Smooth muscle cell (in vitro differentiated cells): Measurements from ENCODE around the gene COL12A1. TPM values are rescaled to one million over a fixed set of nuclear protein-coding genes. Genes with fewer than 3 reads are reported as not detected.
"Not testable (repeated sequence)": the region's sequence is repeated elsewhere in the genome, so short reads cannot be mapped to it uniquely, and the experiment has no call there.

Experiments
- DNase-seq: peaks from one replicate; lab custom pipeline; 2025; ENCODE audit not compliant: unreplicated experiment; lab: John Stamatoyannopoulos, UW
- H2AFZ ChIP-seq: fragments of 200-600 bp; sonication (generic); 2 replicates; pipeline ENCODE4 v1.6.0; 2016; ENCODE audit warnings: antibody characterized with exemption, low read depth, mild to moderate bottlenecking
- H3F3A ChIP-seq: fragments of 200-600 bp; sonication (generic); 2 replicates; pipeline ENCODE4 v1.6.0; 2017; ENCODE audit warnings: antibody characterized with exemption, low read depth
- H3K27ac ChIP-seq: fragments of 200-600 bp; sonication (generic); 2 replicates; pipeline ENCODE4 v1.5.1; 2016; ENCODE audit warnings: low read depth, mild to moderate bottlenecking
- H3K27me3 ChIP-seq: fragments of 200-600 bp; sonication (generic); 2 replicates; pipeline ENCODE4 v1.6.1; 2016; ENCODE audit warnings: low read depth, mild to moderate bottlenecking
- H3K36me3 ChIP-seq: fragments of 200-600 bp; sonication (generic); 2 replicates; pipeline ENCODE4 v1.5.1; 2016; ENCODE audit warnings: low read depth
- H3K4me1 ChIP-seq: fragments of 200-600 bp; sonication (generic); 2 replicates; pipeline ENCODE4 v1.5.1; 2016; ENCODE audit warnings: low read depth
- H3K4me2 ChIP-seq: fragments of 200-600 bp; sonication (generic); 2 replicates; pipeline ENCODE4 v1.6.0; 2016; ENCODE audit warnings: mild to moderate bottlenecking
- H3K4me3 ChIP-seq: fragments of 200-600 bp; sonication (generic); 2 replicates; pipeline ENCODE4 v1.5.1; 2016; ENCODE audit warnings: mild to moderate bottlenecking
- H3K79me2 ChIP-seq: fragments of 200-600 bp; sonication (generic); 2 replicates; pipeline ENCODE4 v1.6.0; 2016; ENCODE audit warnings: low read depth, mild to moderate bottlenecking
- H3K9ac ChIP-seq: fragments of 200-600 bp; sonication (generic); 2 replicates; pipeline ENCODE4 v1.6.0; 2016; ENCODE audit warnings: low read depth
- H3K9me3 ChIP-seq: fragments of 200-600 bp; sonication (generic); replicated peaks from 2 replicates; pipeline ENCODE4 v1.5.1; 2016; ENCODE audit warnings: low read depth
- H4K20me1 ChIP-seq: fragments of 200-600 bp; sonication (generic); 2 replicates; pipeline ENCODE4 v1.6.0; 2016; ENCODE audit warnings: low read depth
- CTCF ChIP-seq: fragments of 200-600 bp; sonication (generic); IDR thresholded peaks from 2 replicates; pipeline ENCODE4 v1.5.1; 2017; ENCODE audit warnings: borderline replicate concordance, mild to moderate bottlenecking, antibody characterized with exemption; ENCODE audit not compliant: insufficient read depth, poor library complexity, severe bottlenecking
- WGBS: methylation state at CpG from one replicate; pipeline ENCODE4 v1.1.7; 2016; ENCODE audit warnings: low lambda C conversion rate; 5-methylcytosine and 5-hydroxymethylcytosine counted together
- polyA plus RNA-seq: library from polyadenylated mRNA; unstranded; fragments of >200 nt; fragmentation: Nextera tagmentation; extraction: Ambion mirVana; gene quantifications from 2 replicates; pipeline ENCODE4 v1.2.1, GENCODE V29; 2016
- total RNA-seq: library from RNA; depleted of rRNA; stranded (reverse); fragments of >200 nt; gene quantifications from 2 replicates; pipeline ENCODE4 v1.2.3, GENCODE V29; 2014

Gene COL12A1
- total and polyA plus RNA-seq, 2 experiments from 2014 or later: 44.2 to 154 TPM

GRCh38 chr6:75196081-75196687, 9.7 kb downstream of the COL12A1 start:
- H3K9ac ChIP-seq: no peak overlapping the region
- H4K20me1 ChIP-seq: peaks cover 23% of the 10 kb centered on the region
- H3K27me3 ChIP-seq: peaks cover 12% of the 10 kb centered on the region
- H3K4me2 ChIP-seq: no peak overlapping the region
- 37% methylated on average over 2 of the region's 2 CpGs for WGBS
- H3F3A ChIP-seq: no peaks in the 10 kb centered on the region
- peak overlapping the region; percentile 17 for H3K27ac ChIP-seq
- H3K4me1 ChIP-seq: no peaks in the 10 kb centered on the region
- no peak for TF ChIP-seq CTCF
- peaks cover 10% of the 10 kb centered on the region for H3K36me3 ChIP-seq
- no peak overlapping the region for H3K4me3 ChIP-seq
- H2AFZ ChIP-seq: no peak overlapping the region
- H3K79me2 ChIP-seq: no peaks in the 10 kb centered on the region
- no peaks in the 10 kb centered on the region for H3K9me3 ChIP-seq
- no peak for DNase-seq

GRCh38 chr6:75188221-75188925, 17.5 kb downstream of the COL12A1 start:
- Histone ChIP-seq H2AFZ (no peak overlapping the region), H3K36me3 (peaks cover 15% of the 10 kb centered on the region), H3K9ac (no peak overlapping the region), H3K79me2 (no peaks in the 10 kb centered on the region), H3K27me3 (no peaks in the 10 kb centered on the region), H3K27ac (no peak overlapping the region), H3K4me3 (no peak overlapping the region), H3K4me2 (no peak overlapping the region), H3F3A (no peaks in the 10 kb centered on the region), H3K9me3 (no peaks in the 10 kb centered on the region), H4K20me1 (peaks cover 9% of the 10 kb centered on the region), H3K4me1 (no peaks in the 10 kb centered on the region)
- 93% methylated on average over 3 of the region's 3 CpGs for WGBS
- TF ChIP-seq CTCF: no peak
- DNase-seq: no peak

- not testable (repeated sequence) for H3K9ac ChIP-seq, H3F3A ChIP-seq, H3K4me2 ChIP-seq, H3K79me2 ChIP-seq, H3K4me1 ChIP-seq, H3K27me3 ChIP-seq, H3K27ac ChIP-seq, H4K20me1 ChIP-seq, H2AFZ ChIP-seq, H3K9me3 ChIP-seq, H3K4me3 ChIP-seq, DNase-seq
- WGBS: 50% methylated on average over 2 of the region's 2 CpGs
- peaks cover 15% of the 10 kb centered on the region for H3K36me3 ChIP-seq
Measured at GRCh38 chr6:75186581-75186980, 19.3 kb downstream of the COL12A1 start.

GRCh38 chr6:75183099-75183541, 22.7 kb downstream of the COL12A1 start:
- no peak overlapping the region for H3K27ac ChIP-seq
- DNase-seq: no peak

More at GRCh38 chr6:75183099-75183541, 22.7 kb downstream of the COL12A1 start:
- H3K4me1 ChIP-seq: no peaks in the 10 kb centered on the region
- H3K9ac ChIP-seq: no peak overlapping the region
- peaks cover 13% of the 10 kb centered on the region for H3K36me3 ChIP-seq
- no peak overlapping the region for H2AFZ ChIP-seq
- peaks cover 9% of the 10 kb centered on the region for H4K20me1 ChIP-seq
- H3K4me2 ChIP-seq: no peak overlapping the region
- no peaks in the 10 kb centered on the region for H3K27me3 ChIP-seq
- WGBS: 75% methylated on average over 5 of the region's 5 CpGs
- no peak for TF ChIP-seq CTCF
- H3K4me3 ChIP-seq: no peak overlapping the region
- no peaks in the 10 kb centered on the region for H3F3A ChIP-seq
- H3K79me2 ChIP-seq: no peaks in the 10 kb centered on the region
- no peaks in the 10 kb centered on the region for H3K9me3 ChIP-seq
